ENCODE results near the gene RASAL1.

RASAL1 gene

GRCh38 chr12:113135178-113136127, at the start of gene RASAL1:
TSS of gene RASAL1 (minus strand) at chr12:113135761. CDS start at chr12:113135462, 299 bp downstream.
- peak; percentile 36 for DNase-seq (ENCODE audit: low spot score)

DNA sequence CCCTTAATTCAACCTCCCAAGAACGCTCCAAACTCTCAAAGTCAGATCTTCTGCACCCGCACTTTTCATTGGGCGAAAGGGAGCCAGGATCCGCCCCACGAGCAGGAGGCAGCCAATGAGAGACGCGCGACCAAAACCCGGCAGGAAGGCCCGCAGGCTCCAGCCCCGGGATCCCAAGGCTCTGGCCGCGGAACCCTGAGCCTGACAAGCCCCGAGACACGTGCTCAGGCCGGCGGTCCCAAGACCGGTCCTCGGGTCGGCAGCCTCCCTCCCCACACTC, 49.3 kb upstream of the RASAL1 start:
- DNase-seq (ENCODE audit: low spot score), result peak; percentile 89

DNA sequence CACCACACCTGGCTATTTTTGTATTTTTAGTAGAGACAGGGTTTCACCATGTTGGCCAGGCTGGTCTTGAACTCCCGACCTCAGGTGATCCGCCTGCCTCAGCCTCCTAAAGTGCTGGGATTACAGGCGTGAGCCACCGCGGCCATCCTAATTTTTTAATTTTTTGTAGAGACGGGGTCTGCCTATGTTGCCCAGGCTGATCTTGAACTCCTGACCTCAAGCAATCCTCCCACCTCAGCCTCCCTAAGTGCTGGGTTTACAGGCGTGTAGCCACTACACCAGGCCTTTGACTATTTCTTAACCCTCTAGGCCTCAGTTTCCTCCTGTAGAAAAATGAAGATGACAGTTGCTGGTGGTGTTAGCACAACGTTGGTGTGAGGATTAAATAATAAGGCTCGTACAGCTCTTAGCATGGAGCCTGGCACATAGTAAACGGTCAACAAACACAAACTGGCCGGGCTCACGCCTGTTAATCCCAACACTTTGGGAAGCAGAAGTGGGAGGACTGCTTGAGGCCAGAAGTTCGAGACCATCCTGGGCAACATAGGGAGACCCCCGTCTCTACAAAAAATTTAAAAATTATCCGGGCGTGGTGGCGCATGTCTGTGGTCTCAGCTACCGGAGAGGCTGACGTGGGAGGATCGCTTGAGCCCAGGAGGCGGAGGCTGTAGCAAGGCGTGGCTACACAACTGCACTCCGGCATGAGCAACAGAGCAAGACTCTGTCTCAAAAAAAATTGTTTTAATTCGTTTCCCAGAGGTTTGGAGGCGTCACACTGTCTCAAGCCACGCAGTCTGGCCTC, 48.7 kb upstream of the RASAL1 start:
- no peak for DNase-seq (ENCODE audit: low spot score)

GRCh38 chr12:113183030-113183589, 47.5 kb upstream of the RASAL1 start:
- no peak for DNase-seq (ENCODE audit: low spot score)

GRCh38 chr12:113181975-113182374, 46.4 kb upstream of the RASAL1 start:
- no peak for DNase-seq (ENCODE audit: low spot score)

- DNase-seq (ENCODE audit: low spot score), result no peak
Observed at GRCh38 chr12:113180333-113180732, 44.8 kb upstream of the RASAL1 start.

DNA sequence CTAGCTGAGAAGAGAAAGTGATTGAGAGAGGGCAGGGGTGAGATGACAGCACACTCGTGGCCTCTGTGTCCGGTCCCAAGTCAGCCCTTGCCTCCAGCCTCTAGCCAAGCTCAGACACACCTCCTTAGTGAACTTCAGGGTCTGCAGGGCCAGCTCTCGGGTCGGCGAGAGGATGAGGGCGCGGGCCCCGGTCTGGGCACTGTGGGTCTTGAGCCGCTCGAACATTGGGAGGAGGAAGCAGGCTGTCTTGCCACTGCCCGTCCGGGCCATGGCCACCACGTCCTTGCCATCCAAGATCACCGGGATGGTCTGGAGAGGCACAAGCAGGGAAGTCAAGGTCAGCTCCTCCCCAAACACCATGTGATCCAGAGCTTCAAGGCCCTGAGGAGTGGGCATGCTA, 43.5 kb upstream of the RASAL1 start:
- no peak for DNase-seq (ENCODE audit: low spot score)

GRCh38 chr12:113174461-113175384, 39.2 kb upstream of the RASAL1 start:
- DNase-seq (ENCODE audit: low spot score), result peak; percentile 73

DNA sequence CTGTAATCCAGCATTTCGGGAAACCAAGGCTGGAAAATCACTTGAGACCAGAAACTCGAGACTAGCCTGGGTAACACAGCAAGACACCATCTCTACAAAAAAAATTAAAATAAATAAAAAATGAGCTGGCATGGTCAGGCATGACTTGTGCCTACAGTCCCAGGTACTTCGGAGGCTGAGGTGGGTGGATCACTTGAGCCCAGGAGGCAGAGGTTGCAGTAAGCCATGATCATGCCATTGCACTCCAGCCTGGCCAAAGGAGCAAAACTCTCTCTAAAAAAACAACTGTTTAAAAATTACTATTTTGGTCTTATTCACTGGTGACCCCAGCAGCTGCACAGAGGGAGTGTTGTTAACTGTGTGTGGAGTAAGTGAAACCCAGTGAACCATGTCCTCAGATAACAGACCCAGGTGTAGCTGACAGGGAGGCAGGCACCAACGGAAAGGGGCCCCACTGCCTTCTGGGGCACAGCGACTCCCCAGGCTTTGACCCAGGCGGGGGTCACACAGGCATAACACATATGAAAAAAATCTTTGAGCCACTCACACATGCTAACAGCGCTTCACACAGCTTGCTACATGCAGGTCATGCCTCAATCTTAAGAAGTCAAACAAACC, 37.6 kb upstream of the RASAL1 start:
- no peak for DNase-seq (ENCODE audit: low spot score)

DNA sequence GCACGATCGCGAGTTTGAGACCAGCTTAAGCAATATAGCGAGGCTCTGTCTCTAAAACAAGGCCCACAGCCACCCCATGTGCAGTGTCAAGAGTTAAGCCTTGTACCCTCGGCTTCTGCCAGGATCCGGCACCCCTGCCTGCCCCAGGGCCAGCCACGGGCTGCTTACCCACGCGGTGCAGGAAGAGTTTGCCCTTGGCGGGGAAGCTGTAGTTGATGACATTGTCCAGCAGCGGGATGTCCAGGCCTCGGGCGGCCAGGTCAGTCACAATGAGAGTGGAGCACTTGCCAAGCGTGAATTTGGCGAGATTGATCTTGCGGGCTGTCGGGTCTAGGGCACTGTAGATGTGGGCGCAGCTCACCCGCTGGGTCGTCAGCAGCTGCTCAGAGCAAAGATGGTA, 36.6 kb upstream of the RASAL1 start:
- DNase-seq (ENCODE audit: low spot score), result no peak

DNA sequence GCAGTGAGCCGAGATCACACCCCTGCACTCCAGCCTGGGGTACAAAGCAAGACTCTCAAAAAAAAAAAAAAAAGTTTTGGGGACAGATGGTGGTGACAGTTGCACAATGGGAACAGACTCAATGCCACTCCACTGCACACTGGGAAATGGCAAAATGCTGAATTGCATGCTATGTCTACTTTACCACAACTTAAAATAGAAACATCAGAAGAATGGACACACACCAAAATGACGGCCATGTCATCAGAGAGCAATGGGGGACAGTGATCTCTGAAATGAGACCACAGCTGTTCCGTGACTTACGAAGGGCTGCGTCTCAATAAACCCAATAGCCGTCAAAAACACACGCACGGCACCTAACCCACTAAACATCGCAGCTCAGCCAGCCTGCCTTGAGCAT, 36.0 kb upstream of the RASAL1 start:
- DNase-seq (ENCODE audit: low spot score), result no peak

DNA sequence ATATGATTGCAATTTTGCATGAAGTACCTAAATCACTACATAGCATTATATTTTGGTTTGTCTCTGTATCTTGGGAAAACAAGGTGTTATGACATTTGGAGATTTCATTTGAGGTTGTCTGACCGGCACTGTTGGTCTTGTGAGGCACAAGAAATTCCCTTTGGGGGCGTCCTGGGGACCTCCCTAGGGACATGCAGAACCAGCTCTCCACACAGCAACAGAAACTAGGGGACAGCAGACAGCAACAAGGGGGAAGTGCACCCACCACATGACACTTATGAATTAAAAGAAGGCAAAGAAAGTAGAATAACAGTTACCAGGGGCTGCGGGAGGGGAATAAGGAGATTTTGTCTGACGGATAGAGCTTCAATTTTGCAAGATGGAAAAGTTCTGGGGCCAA, 35.4 kb upstream of the RASAL1 start:
- DNase-seq (ENCODE audit: low spot score), result no peak

DNA sequence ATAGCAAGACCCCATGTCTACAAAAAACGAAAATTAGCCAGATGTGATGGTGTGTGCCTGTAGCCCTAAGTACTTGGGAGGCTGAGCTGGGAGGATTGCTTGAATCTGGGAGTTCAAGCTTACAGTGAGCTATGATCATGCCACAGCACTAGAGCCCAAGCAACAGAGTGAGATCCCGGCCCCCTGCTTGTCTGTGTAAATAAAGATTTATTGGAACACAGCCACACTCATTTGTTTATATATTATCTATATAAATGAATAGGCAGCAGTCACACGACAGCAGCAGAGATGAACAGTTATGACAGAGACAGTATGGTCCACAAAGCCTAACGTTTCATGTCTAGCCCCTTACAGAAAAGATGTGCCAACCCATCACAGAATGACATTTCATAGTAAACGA, 34.9 kb upstream of the RASAL1 start:
- DNase-seq (ENCODE audit: low spot score), result no peak

DNA sequence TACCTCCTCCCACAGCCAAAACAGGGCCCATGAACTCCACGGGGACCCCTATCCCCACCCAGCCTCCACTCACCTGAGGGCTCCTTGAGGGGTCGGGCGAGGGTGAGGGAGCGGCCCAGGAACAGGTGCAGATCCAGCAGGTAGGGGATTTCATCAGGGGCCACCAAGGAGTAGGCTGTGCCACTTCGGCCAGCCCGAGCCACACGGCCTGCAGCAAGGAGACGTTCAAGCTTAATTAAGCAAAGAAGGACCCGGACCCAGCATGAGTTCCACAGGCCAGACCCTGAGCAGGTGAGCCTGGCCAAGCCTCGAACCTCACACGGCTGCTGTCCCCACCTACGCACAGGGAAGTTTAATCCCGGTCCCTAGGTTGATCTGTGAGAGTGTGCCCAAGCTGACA, 34.1 kb upstream of the RASAL1 start:
- DNase-seq (ENCODE audit: low spot score), result no peak

- no peak for DNase-seq (ENCODE audit: low spot score)
Observed at GRCh38 chr12:113167868-113168267, 32.3 kb upstream of the RASAL1 start.

DNA sequence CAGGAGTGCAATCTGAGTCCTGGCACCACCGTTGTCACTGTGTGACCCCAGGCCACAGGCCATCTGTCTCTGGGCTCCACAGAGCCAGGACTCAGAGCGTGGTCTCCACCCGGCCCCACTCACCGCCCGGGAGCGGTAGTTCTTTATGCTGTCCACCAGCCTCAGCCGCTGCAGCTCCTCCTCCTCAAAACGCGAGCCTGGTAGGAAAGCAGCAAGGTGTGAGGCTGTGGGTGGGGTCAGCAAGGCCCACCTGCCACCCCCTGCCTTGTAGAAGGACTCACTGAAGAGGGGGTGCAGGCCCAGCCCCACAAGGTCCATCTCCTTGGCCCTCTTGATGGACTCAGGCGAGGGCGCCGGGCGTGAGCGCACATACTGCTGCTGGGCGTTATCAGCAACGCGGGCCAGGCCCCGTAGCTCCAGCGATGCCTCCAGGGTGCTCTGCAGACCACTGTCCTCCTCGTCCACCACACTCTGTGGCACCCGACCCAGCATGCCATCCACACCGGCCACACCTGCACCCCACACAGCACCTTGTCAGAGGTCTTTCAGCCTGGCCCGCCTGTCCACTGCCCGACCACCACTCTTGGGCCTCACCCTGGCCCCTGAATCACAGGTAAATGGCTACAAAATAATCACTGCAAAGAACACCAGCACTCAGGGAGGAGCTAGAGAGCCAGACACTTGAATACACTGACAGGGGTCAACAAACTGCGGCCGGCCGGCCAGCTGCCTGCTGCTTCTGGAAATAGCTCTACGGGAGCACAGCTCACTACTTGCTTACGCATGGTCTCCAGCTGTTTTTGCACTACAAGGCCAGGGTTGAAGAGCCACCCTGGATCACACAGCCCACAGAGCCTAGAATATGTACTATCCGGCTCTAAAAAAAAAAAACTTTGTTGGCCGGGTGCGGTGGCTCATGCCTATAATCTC, 30.2 kb upstream of the RASAL1 start:
- no peak for DNase-seq (ENCODE audit: low spot score)

DNA sequence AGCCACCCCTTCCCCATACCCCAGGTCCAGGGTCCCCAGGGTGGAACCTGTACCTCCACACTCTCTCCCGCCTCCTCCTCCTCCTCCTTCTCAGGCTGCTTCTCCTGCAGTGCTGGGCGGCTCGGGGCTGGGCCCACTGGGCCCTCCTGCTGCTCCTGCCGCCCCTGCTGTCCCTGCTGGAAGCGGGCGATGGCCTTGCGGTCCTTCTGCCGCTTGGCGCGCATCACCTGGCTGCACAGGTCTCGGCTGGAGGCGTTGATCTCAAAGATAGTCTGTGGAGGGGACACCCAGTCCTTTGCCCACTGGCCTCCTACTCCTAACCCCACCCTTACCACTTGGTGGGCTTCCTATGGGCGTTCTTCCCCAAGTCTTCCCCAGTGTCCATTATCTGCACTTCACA, 28.5 kb upstream of the RASAL1 start:
- no peak for DNase-seq (ENCODE audit: low spot score)

- DNase-seq (ENCODE audit: low spot score), result no peak
Observed at GRCh38 chr12:113163030-113163360, 27.4 kb upstream of the RASAL1 start.

DNA sequence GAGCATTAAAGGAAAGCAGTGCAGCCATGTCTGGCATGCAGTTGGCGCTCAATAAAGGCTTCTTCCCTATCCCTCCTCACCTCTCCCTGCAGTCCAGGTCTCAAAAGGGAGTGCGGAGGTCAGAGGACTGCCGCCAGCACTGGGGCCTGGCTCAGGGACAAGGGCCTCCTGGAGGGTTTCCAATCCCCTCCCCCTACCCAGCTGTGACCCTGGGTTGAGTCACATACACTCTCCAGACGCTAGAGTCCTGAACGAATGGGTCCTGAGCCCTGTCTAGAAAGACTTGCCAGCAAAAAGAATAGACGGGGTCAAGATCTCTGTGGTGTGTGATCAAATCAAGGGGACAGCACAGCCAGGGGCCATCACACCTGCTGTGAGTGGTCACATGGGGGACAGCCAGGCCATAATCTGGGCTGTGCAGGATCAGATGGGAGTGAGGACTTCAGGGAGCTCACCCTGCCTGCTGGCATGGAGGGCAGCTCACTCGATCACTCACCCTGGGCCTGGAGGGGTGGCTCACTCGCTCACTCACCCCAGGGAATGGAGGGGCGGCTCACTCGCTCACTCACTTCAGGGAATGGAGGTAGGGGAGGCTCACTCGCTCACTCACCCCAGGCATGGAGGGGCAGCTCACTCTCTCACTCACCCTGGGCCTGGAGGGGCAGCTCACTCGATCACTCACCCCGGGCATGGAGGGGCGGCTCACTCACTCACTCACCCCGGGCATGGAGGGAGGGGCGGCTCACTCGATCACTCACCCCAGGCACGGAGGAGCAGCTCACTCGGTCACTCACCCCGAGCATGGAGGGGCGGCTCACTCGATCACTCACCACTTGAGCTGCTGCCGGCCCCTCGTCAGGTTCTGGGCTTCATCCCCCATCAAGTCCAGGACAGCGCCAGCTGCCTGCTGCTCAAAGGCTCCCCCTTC, 26.8 kb upstream of the RASAL1 start:
- no peak for DNase-seq (ENCODE audit: low spot score)

All from cerebellar cortex (tissue), 1 donor.